Heart left ventricle (tissue), 16 donors: ENCODE results near the gene SND1. TPM values are rescaled to one million over a fixed set of nuclear protein-coding genes. Genes with fewer than 3 reads are reported as not detected.
A peak's percentile ranks its signal among the peaks of the same experiment; 100 is the strongest.
"Not testable (repeated sequence)": the region's sequence is repeated elsewhere in the genome, so short reads cannot be mapped to it uniquely, and the experiment has no call there.

Source experiments
- ATAC-seq, 4 donors: fragments of 200-7000 bp; cut with Tn5 transposase; one replicate each; pipeline ENCODE4 v1.9.1; 2020 to 2022; ENCODE audit warnings: moderate library complexity in 4 of 4, mild to moderate bottlenecking in 3 of 4, moderate number of reproducible peaks in 1 of 4
- DNase-seq, 5 donors: peaks; one replicate each; pipeline ENCODE4 v3.0.0-alpha.2; 2020
- H3K27ac ChIP-seq, 12 donors: fragments of 200-600 bp; sonication (generic) in 4 of 12; one replicate each; pipeline versions ENCODE4 v1.5.0 to v1.8.0; 2016 to 2022; ENCODE audit warnings: mild to moderate bottlenecking in 2 of 12
- H3K27me3 ChIP-seq, 9 donors: fragments of 200-600 bp; sonication (generic) in 2 of 9; one replicate each; pipeline versions ENCODE4 v1.5.1 to v1.8.0; 2016 to 2022; ENCODE audit warnings: mild to moderate bottlenecking in 3 of 9
- H3K36me3 ChIP-seq, 9 donors: fragments of 200-600 bp; sonication (generic) in 2 of 9; one replicate each; pipeline versions ENCODE4 v1.5.0 to v1.8.0; 2018 to 2022; ENCODE audit warnings: mild to moderate bottlenecking in 2 of 9
- H3K4me1 ChIP-seq, 12 donors: fragments of 200-600 bp; sonication (generic) in 4 of 12; one replicate each; pipeline versions ENCODE4 v1.5.0 to v1.8.0; 2016 to 2022; ENCODE audit warnings: mild to moderate bottlenecking in 3 of 12
- H3K4me3 ChIP-seq, 12 donors: fragments of 200-600 bp; sonication (generic) in 4 of 12; one replicate each; pipeline versions ENCODE4 v1.5.0 to v1.8.0; 2017 to 2022; ENCODE audit warnings: mild to moderate bottlenecking in 9 of 12, moderate library complexity in 4 of 12
- H3K9me3 ChIP-seq, 12 donors: fragments of 200-600 bp; sonication (generic) in 4 of 12; one replicate each; pipeline versions ENCODE4 v1.5.0 to v1.8.0; 2016 to 2022; ENCODE audit warnings: mild to moderate bottlenecking in 1 of 12
- CTCF ChIP-seq, 12 donors: fragments of 200-600 bp; sonication (generic) in 4 of 12; IDR thresholded peaks; one replicate each; pipeline versions ENCODE4 v1.5.0 to v1.8.0; 2018 to 2022; ENCODE audit warnings: antibody characterized with exemption in 12 of 12, mild to moderate bottlenecking in 5 of 12
- POLR2A ChIP-seq, 2 donors: fragments of 450-650 bp; IDR thresholded peaks; one replicate each; pipeline ENCODE4 v1.6.1; 2017; ENCODE audit warnings: antibody characterized with exemption in 2 of 2, mild to moderate bottlenecking in 2 of 2, moderate library complexity in 2 of 2
- WGBS, 4 donors: extraction: QIAGEN DNeasy Blood & Tissue Kit in 2 of 4; methylation state at CpG; one replicate each; pipeline versions ENCODE4 v1.1.5 to v1.1.7; 2013 to 2018; 5-methylcytosine and 5-hydroxymethylcytosine counted together
- intact Hi-C, 10 donors: fragments of 100-400 bp; cut with DNase I; formaldehyde crosslinking; loops; one replicate each; pipeline versions ENCODE4 v1.11.1 to v1.14.2; 2022
- polyA plus RNA-seq, 2 donors: library from polyadenylated mRNA; stranded (reverse); fragments of 200-250 nt; gene quantifications; one replicate each; pipeline ENCODE4 v1.2.3, GENCODE V29; 2013
- total RNA-seq, 9 donors: library from RNA; depleted of rRNA in 2 of 9; stranded (reverse); fragments of >200 nt in 2 of 9; fragmentation: NEBNext Ultra II Directional in 3 of 9; extraction: Animal tissue kit (Norgen Biotek cat#: 25700) in 3 of 9; gene quantifications; one replicate each; pipeline versions ENCODE4 v1.1.0 to v1.2.4, GENCODE V29; 2016 to 2023
- donor health status: ischemic (EF 13 %, LVEDD 7.1; RV severe dilation, severe dysfunction).
- donor health status: healthy with polysubstance abuse.
- donor health status: DM: no; HTN: yes; CAD: no.
- donor health status: DM: no; HTN: no; CAD: no.
- donor health status: ischemic (EF 25% LVEDD 6.9; RV normal size, moderate dysfunction).
- donor health status: ischemic (EF 25% LVEDD 5.7; RV mildly dilated, moderate dysfunction).
- donor health status: healthy.
- donor health status: DM: yes; HTN: yes; CAD: no.
- donor health status: ischemic (EF 35%, LVEDD 5.7; RV mildly dilated, moderate dysfunction).
- donor health status: nonischemic (EF 11% LVEDD 7.7; RV severe dilation, severe dysfunction).
- donor health status: DM: yes; HTN: yes; CAD: no.
- donor health status: PGD.
- donor health status: ischemic (EF 29% LVEDD 5.4; RV normal size, mild dysfunction).
- donor health status: nonischemic (EF 23%, LVEDD 6.1; RV moderate dilation, normal function).

Gene SND1
- total and polyA plus RNA-seq, 11 donors: 45.6 to 115 (median 76.3) TPM

- no peak overlapping the region for H3K27ac ChIP-seq
- peak in 2 of 4 donors; percentile 7 to 30 for ATAC-seq
- no peak for TF ChIP-seq POLR2A (IDR thresholded peaks at IDR 0.05)
- no peak for TF ChIP-seq CTCF (IDR thresholded peaks at IDR 0.05)
Observed at GRCh38 chr7:128104108-128104742, 452.2 kb downstream of the SND1 start.

GRCh38 chr7:128105228-128106022 is 453.4 kb downstream of the SND1 start:
- Histone ChIP-seq H3K4me3 (no peak overlapping the region), H3K9me3 (no peaks in the 10 kb centered on the region), H3K36me3 (no peaks in the 10 kb centered on the region), H3K4me1 (peaks cover 0 to 36% (median 13%) of the 10 kb centered on the region in 12 donors), H3K27ac (no peak overlapping the region), H3K27me3 (peaks cover 0 to 28% (median 10%) of the 10 kb centered on the region in 9 donors)
- TF ChIP-seq CTCF (IDR thresholded peaks at IDR 0.05) (no peak), POLR2A (IDR thresholded peaks at IDR 0.05) (no peak)
- no peak for DNase-seq
- intact Hi-C loops: no loop called here
- no peak for ATAC-seq
- 79 to 88% (median 82%) methylated on average over 11 of the region's 11 CpGs for WGBS, 4 donors

More at GRCh38 chr7:128104108-128104742, 452.2 kb downstream of the SND1 start:
- intact Hi-C loops: no loop called here
- Histone ChIP-seq H3K36me3 (no peaks in the 10 kb centered on the region), H3K4me3 (peak overlapping the region; percentile 0 to 58 (median 46)), H3K27me3 (peaks cover 0 to 28% (median 10%) of the 10 kb centered on the region in 9 donors), H3K4me1 (peaks cover 0 to 30% (median 13%) of the 10 kb centered on the region in 12 donors), H3K9me3 (no peaks in the 10 kb centered on the region)
- 2 to 5% (median 3%) methylated on average over 11 to 59 of the region's 59 CpGs for WGBS, 4 donors
- DNase-seq: peak in 2 of 5 donors; percentile 51 to 56

- Histone ChIP-seq H3K4me1 (peaks cover 0 to 45% (median 13%) of the 10 kb centered on the region in 12 donors), H3K27me3 (peaks cover 0 to 28% (median 10%) of the 10 kb centered on the region in 9 donors), H3K27ac (no peak overlapping the region), H3K9me3 (no peaks in the 10 kb centered on the region), H3K36me3 (no peaks in the 10 kb centered on the region), H3K4me3 (no peak overlapping the region)
- WGBS, 4 donors: 33 to 62% (median 41%) methylated on average over 1 of the region's 1 CpG
- intact Hi-C loops: no loop called here
- TF ChIP-seq POLR2A (IDR thresholded peaks at IDR 0.05) (no peak), CTCF (IDR thresholded peaks at IDR 0.05) (no peak)
- ATAC-seq (no peak), DNase-seq (no peak)
Observed at GRCh38 chr7:128106821-128107220, 454.8 kb downstream of the SND1 start.

GRCh38 chr7:128107516-128107915 is 455.5 kb downstream of the SND1 start:
- ATAC-seq, H3K4me3 ChIP-seq: not testable (repeated sequence)

More at GRCh38 chr7:128107516-128107915, 455.5 kb downstream of the SND1 start:
- H3K36me3 ChIP-seq, H3K9me3 ChIP-seq, intact Hi-C loops, DNase-seq, H3K27ac ChIP-seq: not testable (repeated sequence)
- peaks cover 0 to 28% (median 10%) of the 10 kb centered on the region in 9 donors for H3K27me3 ChIP-seq
- 81 to 94% (median 84%) methylated on average over 10 to 12 of the region's 12 CpGs for WGBS, 4 donors
- H3K4me1 ChIP-seq: peaks cover 0 to 50% (median 16%) of the 10 kb centered on the region in 12 donors
